GM19328 (cell line): ENCODE results near the gene CCL5.

Experiments used
- ATAC-seq: cut with Tn5 transposase; IDR thresholded peaks from one replicate; pipeline ENCODE4 v1.9.1; 2021; ENCODE audit warnings: mild to moderate bottlenecking, moderate library complexity; ENCODE audit not compliant: unreplicated experiment

Gene CCL5

DNA sequence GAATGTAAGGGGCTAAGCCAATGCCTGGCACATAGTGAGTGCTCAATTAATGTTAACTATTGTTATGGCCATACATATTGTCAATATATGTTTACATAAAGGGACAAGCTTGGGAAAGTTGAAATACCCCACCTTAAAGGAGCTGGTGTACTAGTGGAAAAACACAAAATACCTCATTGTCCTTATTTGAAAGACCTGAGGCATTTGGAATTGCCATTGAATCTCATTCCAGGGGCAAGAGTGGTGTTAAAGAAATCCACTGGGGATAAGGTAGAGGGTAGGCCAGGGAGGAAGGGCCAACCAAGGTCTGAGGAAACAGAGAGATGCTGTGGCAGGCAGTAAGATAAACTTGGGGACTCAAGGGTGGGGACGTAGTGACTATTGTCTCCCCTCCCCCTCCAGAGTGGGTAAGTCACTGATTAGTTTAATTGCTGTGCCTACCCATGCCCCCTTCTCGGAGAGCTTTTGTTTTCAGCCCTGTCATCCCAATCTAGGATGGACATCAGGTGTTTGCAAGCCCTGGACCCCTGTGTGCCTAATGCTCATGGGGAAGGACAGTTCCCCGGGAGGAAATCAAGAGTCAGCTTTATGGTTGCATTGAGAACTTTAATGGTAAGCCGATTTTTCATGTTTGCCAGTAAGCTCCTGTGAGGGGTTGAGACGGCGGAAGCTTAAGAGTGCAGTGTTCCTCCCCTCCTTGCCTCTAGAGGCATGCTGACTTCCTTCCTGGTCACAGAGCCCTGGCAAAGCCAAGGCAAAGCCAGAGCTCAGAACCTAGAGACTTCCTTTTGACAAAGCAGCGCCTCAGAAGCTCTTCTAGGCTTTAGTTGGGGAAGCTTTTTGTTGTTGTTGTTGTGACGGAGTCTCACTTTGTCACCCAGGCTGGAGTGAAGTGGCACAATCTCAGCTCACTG lies 9.0 kb downstream of the CCL5 start:
- no peak for ATAC-seq

GRCh38 chr17:35868737-35869136 lies 11.4 kb downstream of the CCL5 start, which contains the start of gene HEATR9:
Gene HEATR9, minus strand, starts transcription at chr17:35868891. Its CDS starts 149 bp downstream, at chr17:35868742.
- no peak for ATAC-seq

DNA sequence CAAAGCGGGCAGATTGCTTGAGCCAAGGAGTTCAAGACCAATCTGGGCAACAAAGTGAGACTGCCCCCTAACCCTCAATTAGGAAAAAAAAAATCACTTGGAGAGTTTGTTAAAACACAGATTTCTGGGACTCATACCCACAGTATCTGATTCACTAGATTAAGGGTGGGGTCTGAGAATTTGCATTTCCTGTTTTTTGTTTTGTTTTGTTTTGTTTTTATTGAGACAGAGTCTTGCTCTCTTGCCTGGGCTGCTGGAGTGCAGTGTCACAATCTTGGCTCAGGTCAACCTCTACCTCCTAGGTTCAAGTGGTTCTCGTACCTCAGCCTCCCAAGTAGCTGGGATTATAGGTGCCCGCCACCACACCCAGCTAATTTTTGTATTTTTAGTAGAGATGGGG lies 12.6 kb downstream of the CCL5 start:
- no peak for ATAC-seq

DNA sequence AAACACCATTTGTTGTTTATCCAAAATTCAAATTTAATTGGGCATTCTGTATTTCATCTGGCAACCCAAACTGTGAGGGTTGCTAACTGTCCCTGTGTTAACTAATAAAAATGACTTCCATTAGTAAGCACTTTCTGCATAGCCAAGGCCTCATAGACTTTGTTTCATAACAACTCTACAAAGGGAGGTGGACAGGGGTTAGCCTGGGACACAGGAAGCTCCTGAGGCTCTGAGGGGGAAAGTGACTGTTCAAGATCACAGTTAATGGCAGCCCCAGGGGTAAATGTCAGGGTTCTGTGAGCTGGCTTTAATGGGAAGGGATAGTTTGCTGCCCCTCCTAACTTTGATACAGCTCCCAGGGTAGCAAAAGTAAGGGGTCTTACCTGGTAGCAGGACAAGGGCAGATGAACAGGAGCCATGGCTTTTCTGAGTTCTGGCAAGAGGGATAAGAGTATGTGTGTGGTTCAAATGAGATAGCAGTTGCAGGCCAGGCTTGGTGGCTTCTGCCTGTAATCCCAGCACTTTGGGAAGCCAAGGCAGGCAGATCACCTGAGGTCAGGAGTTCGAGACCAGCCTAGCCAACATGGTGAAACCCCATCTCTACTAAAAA lies 13.7 kb downstream of the CCL5 start:
- no peak for ATAC-seq

DNA sequence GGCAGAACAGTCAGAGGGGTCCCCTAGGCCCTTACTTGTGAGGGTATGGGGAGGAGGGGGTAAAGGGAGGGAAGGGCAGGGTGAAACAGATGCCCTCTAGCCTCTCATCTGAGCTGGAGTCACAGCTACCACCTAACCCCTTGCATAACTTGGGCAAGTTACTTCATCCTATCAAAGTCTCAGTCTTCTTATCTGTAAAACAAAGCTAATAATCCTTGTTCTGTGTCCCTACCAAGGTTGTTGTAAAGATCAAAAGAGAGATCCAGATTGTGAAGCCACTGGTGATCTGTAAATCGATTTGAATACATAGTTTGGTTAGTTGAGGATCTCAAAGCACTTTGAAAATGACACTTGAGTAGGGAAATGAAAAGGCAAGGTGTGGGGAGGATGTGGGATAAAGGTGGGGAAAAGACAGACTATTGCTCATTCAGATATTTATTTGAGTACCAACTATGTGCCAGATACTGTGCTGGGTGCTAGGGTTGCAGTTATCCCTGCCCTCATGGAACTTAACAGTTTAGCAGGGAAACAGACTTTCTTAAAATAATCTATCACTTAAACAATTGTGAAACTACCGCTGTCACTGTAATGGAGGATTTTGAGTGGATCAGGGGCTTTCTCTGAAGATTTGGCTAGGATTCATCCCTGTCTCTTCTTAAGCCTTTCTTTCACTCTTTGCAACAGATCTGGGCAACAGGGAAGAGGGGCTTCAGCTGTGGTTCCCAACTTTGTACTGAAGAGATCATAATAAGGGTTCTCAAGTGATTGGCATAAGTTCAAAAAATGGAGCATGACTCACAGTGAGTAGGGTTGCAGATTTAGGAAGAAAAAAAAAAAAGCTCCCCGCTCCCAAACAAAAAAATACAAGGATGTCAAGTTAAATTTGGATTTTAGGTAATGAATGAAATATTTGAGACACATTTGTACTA lies 14.5 kb downstream of the CCL5 start:
- ATAC-seq: no peak

DNA sequence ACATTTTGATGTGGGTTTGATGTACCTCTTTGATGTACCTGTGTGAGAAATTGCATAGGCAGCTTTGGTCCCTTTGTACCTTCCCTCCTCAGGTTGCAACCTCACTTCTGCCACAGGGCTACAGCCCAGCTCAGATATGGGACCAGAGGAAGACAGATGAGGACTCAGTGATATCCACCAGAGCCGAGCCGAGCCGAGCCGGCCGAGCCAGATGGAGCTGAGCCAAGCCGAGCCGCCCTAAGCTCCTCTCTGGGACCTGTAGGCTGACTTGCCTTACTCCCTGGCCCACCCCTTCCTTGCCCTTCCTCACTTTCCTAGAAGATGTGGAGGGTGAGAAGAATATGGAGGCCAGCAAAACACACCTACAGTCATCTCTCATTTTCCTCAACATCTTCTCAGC lies 15.3 kb downstream of the CCL5 start:
- no peak for ATAC-seq

GRCh38 chr17:35856603-35857002 lies 23.6 kb downstream of the CCL5 start:
- no peak for ATAC-seq

DNA sequence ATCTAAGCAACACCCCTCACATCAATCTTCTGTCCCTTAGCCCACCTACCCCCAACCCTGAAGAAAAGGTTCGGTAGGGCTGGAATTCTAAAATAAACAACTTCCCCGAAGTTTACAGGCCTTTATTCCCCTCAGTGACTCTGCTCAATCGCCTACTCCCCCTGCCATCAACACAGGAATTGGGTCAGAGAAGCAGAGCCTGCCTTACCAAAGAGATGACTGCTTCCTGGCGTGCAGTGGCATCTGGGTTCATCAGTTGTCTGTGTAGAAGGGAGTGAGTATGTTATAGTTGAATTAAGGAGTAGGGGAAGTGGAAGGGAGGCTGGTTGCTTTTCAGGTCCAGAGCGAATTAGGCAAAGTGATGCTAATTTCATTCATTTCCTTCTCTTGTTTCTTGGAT lies 24.2 kb downstream of the CCL5 start:
- ATAC-seq: no peak

DNA sequence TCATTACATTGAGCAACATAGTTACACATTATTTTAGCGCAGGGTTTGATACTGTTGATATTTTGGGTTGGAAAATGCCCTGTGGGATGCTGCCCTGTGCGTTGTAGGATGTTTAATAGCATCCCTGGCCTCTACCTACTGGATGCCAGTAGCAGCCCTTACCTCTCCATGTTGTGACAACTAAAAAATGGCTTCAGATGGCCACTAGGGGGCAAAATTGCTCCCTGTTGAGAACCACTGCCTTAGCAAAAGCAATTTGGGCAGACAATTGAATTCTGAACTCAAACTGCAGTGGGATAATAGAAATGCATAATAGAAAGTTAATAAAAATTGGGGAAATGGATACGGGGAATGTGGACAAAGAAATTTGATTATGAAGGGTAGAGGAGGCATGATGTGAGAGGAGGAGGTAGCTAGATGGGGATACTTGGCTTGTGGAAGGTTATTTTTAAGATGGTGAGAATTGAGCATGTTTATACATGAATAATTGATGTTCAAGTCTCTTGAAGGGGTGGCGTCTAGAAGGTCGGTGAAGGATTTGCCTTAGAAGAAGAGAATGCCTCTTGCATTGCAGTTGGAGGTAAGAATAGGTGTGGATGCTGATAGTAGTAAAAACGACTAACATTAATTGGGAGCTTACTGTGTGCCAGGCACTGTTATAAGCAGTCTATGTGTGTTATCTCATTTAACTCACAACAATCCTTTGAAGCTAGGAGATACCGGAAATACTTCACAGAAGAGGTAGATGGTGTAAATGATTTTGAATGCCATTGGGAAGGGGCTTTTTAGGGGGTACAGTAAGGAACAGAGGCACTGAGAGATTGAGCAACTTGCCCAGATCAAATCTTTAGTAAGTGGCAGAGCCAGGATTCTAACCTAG lies 30.5 kb downstream of the CCL5 start:
- ATAC-seq: no peak

- no peak for ATAC-seq
Observed at GRCh38 chr17:35847633-35848373, 32.4 kb downstream of the CCL5 start.

DNA sequence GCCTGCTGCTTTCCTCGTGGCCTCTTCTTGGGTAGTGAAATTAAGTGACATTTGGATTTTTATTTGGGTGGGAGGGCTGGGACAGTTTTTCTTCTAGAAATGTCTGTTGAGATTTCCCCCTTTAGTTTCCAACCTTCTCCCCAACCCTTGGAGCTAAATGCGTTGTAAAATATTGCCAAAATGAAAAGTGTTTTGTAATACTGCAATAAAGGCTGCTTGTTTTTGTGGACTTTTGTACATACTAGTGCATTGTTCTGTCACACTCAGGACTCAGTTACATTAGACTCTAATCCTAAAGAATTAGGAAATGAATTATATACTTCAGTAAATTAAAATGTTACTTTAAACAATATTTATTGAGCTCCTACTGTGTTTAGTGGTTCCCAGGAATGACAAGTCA lies 33.2 kb downstream of the CCL5 start:
- ATAC-seq: no peak

DNA sequence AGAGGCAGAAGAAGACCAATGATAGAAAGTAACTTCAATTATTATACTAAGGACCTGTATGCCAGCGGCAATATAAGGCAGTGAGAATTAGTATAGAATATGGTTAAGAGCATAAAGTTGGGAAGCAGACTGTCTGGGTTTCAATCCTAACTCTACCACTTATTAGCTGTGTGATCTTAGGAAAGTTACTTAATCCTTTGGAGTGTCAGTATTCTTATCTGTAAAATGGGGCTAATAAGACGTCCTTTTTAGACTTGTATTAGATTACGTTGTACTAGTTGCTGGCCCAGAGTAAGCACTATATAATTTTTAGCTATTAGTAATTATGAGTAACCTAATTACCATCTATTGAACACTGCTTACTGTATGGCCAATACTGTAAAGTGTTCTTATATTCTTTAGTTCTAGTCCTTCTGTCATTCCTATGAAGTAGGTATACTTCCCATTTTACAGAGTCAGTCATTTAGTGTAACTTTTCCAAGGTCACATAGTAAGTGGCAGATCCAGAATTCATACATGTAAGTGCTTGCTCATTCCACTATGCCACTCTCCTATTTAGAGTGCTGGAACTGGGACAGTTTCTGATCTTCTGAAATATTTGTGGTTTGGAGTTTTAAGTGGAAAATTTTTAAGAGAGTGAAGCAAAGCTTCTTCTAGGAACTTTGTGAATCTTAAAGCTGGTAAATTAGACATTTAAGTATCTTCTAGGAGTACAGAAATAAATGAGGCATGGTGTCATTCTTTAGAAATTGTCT lies 33.9 kb downstream of the CCL5 start:
- ATAC-seq: no peak

DNA sequence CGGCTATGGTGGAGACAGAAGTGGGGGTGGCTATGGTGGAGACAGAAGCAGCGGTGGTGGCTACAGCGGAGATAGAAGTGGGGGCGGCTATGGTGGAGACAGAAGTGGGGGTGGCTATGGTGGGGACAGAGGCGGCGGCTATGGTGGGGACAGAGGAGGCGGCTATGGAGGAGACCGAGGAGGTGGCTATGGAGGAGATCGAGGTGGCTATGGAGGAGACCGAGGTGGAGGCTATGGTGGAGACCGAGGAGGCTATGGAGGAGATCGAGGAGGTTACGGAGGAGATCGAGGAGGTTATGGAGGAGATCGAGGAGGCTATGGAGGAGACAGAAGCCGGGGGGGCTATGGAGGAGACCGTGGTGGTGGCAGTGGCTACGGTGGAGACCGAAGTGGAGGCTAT lies 35.6 kb downstream of the CCL5 start:
- no peak for ATAC-seq

GRCh38 chr17:35843698-35844097 lies 36.5 kb downstream of the CCL5 start:
- no peak for ATAC-seq

GRCh38 chr17:35842239-35842638 lies 37.9 kb downstream of the CCL5 start:
- no peak for ATAC-seq

GRCh38 chr17:35841505-35841904 lies 38.7 kb downstream of the CCL5 start:
- ATAC-seq: no peak

DNA sequence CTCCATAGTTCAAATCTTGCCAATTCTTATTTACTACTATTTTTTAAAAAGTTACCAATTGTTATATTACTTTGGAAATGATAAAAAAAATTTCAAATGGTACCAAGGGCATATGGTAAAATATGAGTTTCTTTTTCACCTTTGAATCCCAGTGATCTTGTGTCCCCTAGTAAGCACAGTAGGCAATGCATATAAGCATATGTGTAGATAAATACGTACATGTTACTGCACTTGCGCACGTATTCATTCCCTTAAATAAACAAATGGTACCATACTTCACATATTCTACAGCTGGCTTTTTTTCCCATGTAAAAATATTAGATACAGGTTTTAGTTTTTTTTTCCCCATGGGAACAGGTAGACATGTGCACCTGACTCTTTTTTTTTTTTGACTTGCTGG lies 39.1 kb downstream of the CCL5 start:
- ATAC-seq: no peak

DNA sequence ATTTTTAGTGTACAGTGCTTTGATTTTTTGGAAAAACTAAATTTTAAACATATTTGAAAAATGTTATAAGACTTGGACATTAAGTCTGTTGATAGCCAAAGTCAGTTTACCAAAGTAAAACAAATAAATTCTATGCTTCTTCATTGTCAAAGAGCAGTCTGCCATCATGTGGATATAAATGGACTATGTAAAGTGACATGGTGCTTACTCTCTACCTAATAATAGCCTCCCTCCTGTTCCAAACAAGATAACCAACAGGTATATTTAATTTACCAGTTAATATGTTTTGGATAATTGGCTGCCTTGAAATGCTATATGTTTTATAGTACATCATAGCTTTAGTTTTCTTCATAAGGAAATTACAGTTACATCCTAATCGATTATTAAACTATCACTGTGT lies 55.0 kb downstream of the CCL5 start:
- ATAC-seq: no peak
